ENCODE data around the gene UFSP1.
"Not testable (repeated sequence)": the region's sequence is repeated elsewhere in the genome, so short reads cannot be mapped to it uniquely, and the experiment has no call there.

UFSP1 gene

GRCh38 chr7:100919335-100919734 is 29.8 kb upstream of the UFSP1 start:
- H3K27me3 ChIP-seq (ENCODE audit: insufficient read depth, low read length); H4K12ac ChIP-seq (ENCODE audit: low read depth, low read length); H4K91ac ChIP-seq (ENCODE audit: low read depth, low read length); H3K23ac ChIP-seq (ENCODE audit: low read length); H3K79me1 ChIP-seq (ENCODE audit: low read length); H3K4me2 ChIP-seq (ENCODE audit: low read length); H3K9ac ChIP-seq (ENCODE audit: low read length); H2BK120ac ChIP-seq (ENCODE audit: insufficient read depth, low read length, poor library complexity); H2BK12ac ChIP-seq (ENCODE audit: low read length); H3K18ac ChIP-seq (ENCODE audit: low read length); H3K14ac ChIP-seq (ENCODE audit: low read length); H2BK5ac ChIP-seq (ENCODE audit: low read depth, low read length, poor library complexity); H4K8ac ChIP-seq (ENCODE audit: low read depth, low read length); H3K36me3 ChIP-seq (ENCODE audit: control insufficient read depth in 1 of 2, insufficient read depth in 2 of 2, low read length in 2 of 2); H3K27ac ChIP-seq (ENCODE audit: low read depth, low read length); H3K4me3 ChIP-seq (ENCODE audit: low read depth, low read length); H2AFZ ChIP-seq (ENCODE audit: insufficient read depth, low read length, poor library complexity); H3K4me1 ChIP-seq (ENCODE audit: control insufficient read depth in 1 of 2, insufficient read depth in 2 of 2, low read length in 2 of 2); H3K9me3 ChIP-seq (ENCODE audit: insufficient read depth, low read depth, low read length); H2AK5ac ChIP-seq (ENCODE audit: low read length); DNase-seq; H3K4ac ChIP-seq (ENCODE audit: low read depth, low read length); H3K79me2 ChIP-seq (ENCODE audit: control insufficient read depth, insufficient read depth, low read length, poor library complexity): not testable (repeated sequence)
- no CpG with 5 or more reads among the region's 5 CpGs for WGBS (ENCODE audit: extremely low coverage, insufficient coverage, insufficient read length)

GRCh38 chr7:100914879-100915447 is 25.4 kb upstream of the UFSP1 start:
- H2BK5ac ChIP-seq (ENCODE audit: low read depth, low read length, poor library complexity), result no peak overlapping the region
- no peak overlapping the region for H2AFZ ChIP-seq (ENCODE audit: insufficient read depth, low read length, poor library complexity)
- peaks cover 3% of the 10 kb centered on the region for H3K9me3 ChIP-seq (ENCODE audit: insufficient read depth, low read depth, low read length)
- no peak overlapping the region for H3K9ac ChIP-seq (ENCODE audit: low read length)
- H3K4me3 ChIP-seq (ENCODE audit: low read depth, low read length), result no peak overlapping the region
- no peak overlapping the region for H4K91ac ChIP-seq (ENCODE audit: low read depth, low read length)
- H3K27me3 ChIP-seq (ENCODE audit: insufficient read depth, low read length), result no peaks in the 10 kb centered on the region
- H3K79me2 ChIP-seq (ENCODE audit: control insufficient read depth, insufficient read depth, low read length, poor library complexity), result no peaks in the 10 kb centered on the region
- H4K8ac ChIP-seq (ENCODE audit: low read depth, low read length), result no peak overlapping the region
- no peaks in the 10 kb centered on the region for H3K36me3 ChIP-seq (ENCODE audit: control insufficient read depth in 1 of 2, insufficient read depth in 2 of 2, low read length in 2 of 2)
- H4K12ac ChIP-seq (ENCODE audit: low read depth, low read length), result no peak overlapping the region
- H3K4me1 ChIP-seq (ENCODE audit: control insufficient read depth in 1 of 2, insufficient read depth in 2 of 2, low read length in 2 of 2), result peaks cover 0 to 8% of the 10 kb centered on the region in 2 experiments
- no peak for DNase-seq
- H3K4ac ChIP-seq (ENCODE audit: low read depth, low read length), result no peak overlapping the region
- WGBS (ENCODE audit: extremely low coverage, insufficient coverage, insufficient read length), result no CpG with 5 or more reads among the region's 8 CpGs
- no peak overlapping the region for H2BK120ac ChIP-seq (ENCODE audit: insufficient read depth, low read length, poor library complexity)
- H2BK12ac ChIP-seq (ENCODE audit: low read length), result no peak overlapping the region
- no peak overlapping the region for H3K27ac ChIP-seq (ENCODE audit: low read depth, low read length)
- no peak overlapping the region for H2AK5ac ChIP-seq (ENCODE audit: low read length)
- no peak overlapping the region for H3K23ac ChIP-seq (ENCODE audit: low read length)
- H3K4me2 ChIP-seq (ENCODE audit: low read length), result no peak overlapping the region
- no peak overlapping the region for H3K18ac ChIP-seq (ENCODE audit: low read length)
- H3K14ac ChIP-seq (ENCODE audit: low read length), result no peak overlapping the region
- H3K79me1 ChIP-seq (ENCODE audit: low read length), result no peaks in the 10 kb centered on the region

GRCh38 chr7:100914208-100914878 is 24.8 kb upstream of the UFSP1 start:
- Histone ChIP-seq H3K4me1 (ENCODE audit: control insufficient read depth in 1 of 2, insufficient read depth in 2 of 2, low read length in 2 of 2) (peaks cover 0 to 8% of the 10 kb centered on the region in 2 experiments), H3K79me2 (ENCODE audit: control insufficient read depth, insufficient read depth, low read length, poor library complexity) (no peaks in the 10 kb centered on the region), H3K79me1 (ENCODE audit: low read length) (no peaks in the 10 kb centered on the region), H3K18ac (ENCODE audit: low read length) (no peak overlapping the region), H2AK5ac (ENCODE audit: low read length) (no peak overlapping the region), H3K9ac (ENCODE audit: low read length) (no peak overlapping the region), H2BK120ac (ENCODE audit: insufficient read depth, low read length, poor library complexity) (no peak overlapping the region), H3K23ac (ENCODE audit: low read length) (no peak overlapping the region), H4K91ac (ENCODE audit: low read depth, low read length) (no peak overlapping the region), H3K4me2 (ENCODE audit: low read length) (no peak overlapping the region), H2BK12ac (ENCODE audit: low read length) (no peak overlapping the region), H3K14ac (ENCODE audit: low read length) (no peak overlapping the region), H3K27me3 (ENCODE audit: insufficient read depth, low read length) (no peaks in the 10 kb centered on the region), H4K12ac (ENCODE audit: low read depth, low read length) (no peak overlapping the region), H3K36me3 (ENCODE audit: control insufficient read depth in 1 of 2, insufficient read depth in 2 of 2, low read length in 2 of 2) (no peaks in the 10 kb centered on the region), H3K27ac (ENCODE audit: low read depth, low read length) (no peak overlapping the region), H2BK5ac (ENCODE audit: low read depth, low read length, poor library complexity) (no peak overlapping the region), H3K4ac (ENCODE audit: low read depth, low read length) (no peak overlapping the region), H3K4me3 (ENCODE audit: low read depth, low read length) (no peak overlapping the region), H3K9me3 (ENCODE audit: insufficient read depth, low read depth, low read length) (peaks cover 3% of the 10 kb centered on the region), H4K8ac (ENCODE audit: low read depth, low read length) (no peak overlapping the region), H2AFZ (ENCODE audit: insufficient read depth, low read length, poor library complexity) (no peak overlapping the region)
- WGBS (ENCODE audit: extremely low coverage, insufficient coverage, insufficient read length), result no CpG with 5 or more reads among the region's 15 CpGs
- no peak for DNase-seq

GRCh38 chr7:100911484-100911883 is 22.0 kb upstream of the UFSP1 start:
- no CpG with 5 or more reads among the region's 3 CpGs for WGBS (ENCODE audit: extremely low coverage, insufficient coverage, insufficient read length)
- H4K91ac ChIP-seq (ENCODE audit: low read depth, low read length), result no peak overlapping the region

More at GRCh38 chr7:100911484-100911883, 22.0 kb upstream of the UFSP1 start:
- Histone ChIP-seq H3K14ac (ENCODE audit: low read length) (no peak overlapping the region), H4K8ac (ENCODE audit: low read depth, low read length) (no peak overlapping the region), H2BK5ac (ENCODE audit: low read depth, low read length, poor library complexity) (no peak overlapping the region), H3K79me1 (ENCODE audit: low read length) (no peaks in the 10 kb centered on the region), H3K23ac (ENCODE audit: low read length) (no peak overlapping the region), H3K27me3 (ENCODE audit: insufficient read depth, low read length) (no peaks in the 10 kb centered on the region), H2BK12ac (ENCODE audit: low read length) (no peak overlapping the region), H3K36me3 (ENCODE audit: control insufficient read depth in 1 of 2, insufficient read depth in 2 of 2, low read length in 2 of 2) (no peaks in the 10 kb centered on the region), H3K9ac (ENCODE audit: low read length) (no peak overlapping the region), H2BK120ac (ENCODE audit: insufficient read depth, low read length, poor library complexity) (no peak overlapping the region), H3K4me1 (ENCODE audit: control insufficient read depth in 1 of 2, insufficient read depth in 2 of 2, low read length in 2 of 2) (no peaks in the 10 kb centered on the region), H2AFZ (ENCODE audit: insufficient read depth, low read length, poor library complexity) (no peak overlapping the region), H3K4me3 (ENCODE audit: low read depth, low read length) (no peak overlapping the region), H3K18ac (ENCODE audit: low read length) (no peak overlapping the region), H2AK5ac (ENCODE audit: low read length) (no peak overlapping the region), H3K4ac (ENCODE audit: low read depth, low read length) (no peak overlapping the region), H4K12ac (ENCODE audit: low read depth, low read length) (no peak overlapping the region), H3K4me2 (ENCODE audit: low read length) (no peak overlapping the region), H3K27ac (ENCODE audit: low read depth, low read length) (no peak overlapping the region), H3K9me3 (ENCODE audit: insufficient read depth, low read depth, low read length) (peaks cover 5% of the 10 kb centered on the region), H3K79me2 (ENCODE audit: control insufficient read depth, insufficient read depth, low read length, poor library complexity) (no peaks in the 10 kb centered on the region)
- DNase-seq, result peak; percentile 84 to 94
